DOHH2 (cell line): ENCODE results near the gene ZNF74.

Source experiments
- H3F3A ChIP-seq: fragments of 200-600 bp; sonication (generic), shearing (Covaris generic); 2 replicates; pipeline ENCODE4 v1.6.0; 2016; ENCODE audit warnings: antibody characterized with exemption, mild to moderate bottlenecking; ENCODE audit not compliant: control insufficient read depth, insufficient read depth
- H3K27ac ChIP-seq: fragments of 200-600 bp; sonication (generic); 2 replicates; pipeline ENCODE4 v1.5.1; 2014; ENCODE audit warnings: low read depth, mild to moderate bottlenecking, low read length, moderate library complexity
- H3K27me3 ChIP-seq: fragments of 200-600 bp; sonication (generic); 2 replicates; pipeline ENCODE4 v1.6.1; 2014; ENCODE audit warnings: mild to moderate bottlenecking, low read length, mixed read lengths; ENCODE audit not compliant: control insufficient read depth
- H3K36me3 ChIP-seq: fragments of 200-600 bp; sonication (generic); 2 replicates; pipeline ENCODE4 v1.6.1; 2014; ENCODE audit warnings: mild to moderate bottlenecking, low read length, moderate library complexity, mixed read lengths; ENCODE audit not compliant: control insufficient read depth
- H3K4me1 ChIP-seq: fragments of 200-600 bp; sonication (generic); 2 replicates; pipeline ENCODE4 v1.6.1; 2014; ENCODE audit warnings: mild to moderate bottlenecking, low read length, mixed read lengths; ENCODE audit not compliant: control insufficient read depth
- H3K4me2 ChIP-seq: fragments of 200-600 bp; sonication (generic); 2 replicates; pipeline ENCODE4 v1.6.0; 2014; ENCODE audit warnings: mild to moderate bottlenecking, low read length, moderate library complexity
- H3K4me3 ChIP-seq: fragments of 200-600 bp; sonication (generic); 2 replicates; pipeline ENCODE4 v1.5.1; 2014; ENCODE audit warnings: mild to moderate bottlenecking, low read length, mixed read lengths
- H3K79me2 ChIP-seq: fragments of 200-600 bp; sonication (generic); 2 replicates; pipeline ENCODE4 v1.6.1; 2014; ENCODE audit warnings: mild to moderate bottlenecking, low read length, mixed read lengths; ENCODE audit not compliant: control insufficient read depth
- H3K9me2 ChIP-seq: fragments of 200-600 bp; sonication (generic); replicated peaks from 2 replicates; pipeline ENCODE4 v1.6.1; 2014; ENCODE audit warnings: mild to moderate bottlenecking, low read length, mixed read lengths; ENCODE audit not compliant: control insufficient read depth
- H3K9me3 ChIP-seq: fragments of 200-600 bp; sonication (generic); 2 replicates; pipeline ENCODE4 v1.6.1; 2014; ENCODE audit warnings: antibody characterized with exemption, low read length, mixed read lengths; ENCODE audit not compliant: control insufficient read depth, insufficient read depth
- H4K20me1 ChIP-seq: fragments of 200-600 bp; sonication (generic); 2 replicates; pipeline ENCODE4 v1.6.0; 2014; ENCODE audit warnings: low read depth, mild to moderate bottlenecking, antibody characterized with exemption, low read length, moderate library complexity; ENCODE audit not compliant: control insufficient read depth, insufficient read depth
- EZH2phosphoT487 ChIP-seq: fragments of 200-600 bp; sonication (generic); IDR thresholded peaks from 2 replicates; pipeline ENCODE4 v1.6.1; 2017; ENCODE audit warnings: borderline replicate concordance, mild to moderate bottlenecking, antibody characterized with exemption, low read length, moderate library complexity, mixed read lengths
- TF ChIP-seq, protein P1 (sequence below): fragments of 200-600 bp; sonication (generic); IDR thresholded peaks from one replicate; pipeline ENCODE4 v1.5.1; 2014; ENCODE audit warnings: antibody characterized with exemption, mild to moderate bottlenecking, low read depth, low read length; ENCODE audit not compliant: poor library complexity, severe bottlenecking

Gene ZNF74

DNA sequence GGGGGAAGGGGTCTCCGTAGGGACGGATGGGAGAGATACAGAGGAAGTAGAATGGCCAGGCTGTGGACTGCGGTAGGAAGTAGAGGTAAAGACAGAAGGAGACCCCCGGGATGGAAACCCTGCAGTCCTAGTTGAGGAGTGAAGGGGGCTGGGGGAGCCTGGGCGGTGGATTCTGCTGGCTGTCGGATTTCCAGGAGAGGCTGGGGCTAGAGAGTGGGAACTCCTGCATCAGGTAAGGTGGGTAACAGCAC lies 44.4 kb downstream of the ZNF74 start:
- H4K20me1 ChIP-seq = no peaks in the 10 kb centered on the region
- H3K4me3 ChIP-seq = no peak overlapping the region
- no peak overlapping the region for H3K27ac ChIP-seq
- peaks cover 19% of the 10 kb centered on the region for H3K27me3 ChIP-seq
- no peaks in the 10 kb centered on the region for H3K36me3 ChIP-seq
- H3K9me2 ChIP-seq = no peaks in the 10 kb centered on the region
- no peak overlapping the region for H3K4me2 ChIP-seq
- no peaks in the 10 kb centered on the region for H3K9me3 ChIP-seq
- no peaks in the 10 kb centered on the region for H3F3A ChIP-seq
- TF ChIP-seq, protein P1, sequence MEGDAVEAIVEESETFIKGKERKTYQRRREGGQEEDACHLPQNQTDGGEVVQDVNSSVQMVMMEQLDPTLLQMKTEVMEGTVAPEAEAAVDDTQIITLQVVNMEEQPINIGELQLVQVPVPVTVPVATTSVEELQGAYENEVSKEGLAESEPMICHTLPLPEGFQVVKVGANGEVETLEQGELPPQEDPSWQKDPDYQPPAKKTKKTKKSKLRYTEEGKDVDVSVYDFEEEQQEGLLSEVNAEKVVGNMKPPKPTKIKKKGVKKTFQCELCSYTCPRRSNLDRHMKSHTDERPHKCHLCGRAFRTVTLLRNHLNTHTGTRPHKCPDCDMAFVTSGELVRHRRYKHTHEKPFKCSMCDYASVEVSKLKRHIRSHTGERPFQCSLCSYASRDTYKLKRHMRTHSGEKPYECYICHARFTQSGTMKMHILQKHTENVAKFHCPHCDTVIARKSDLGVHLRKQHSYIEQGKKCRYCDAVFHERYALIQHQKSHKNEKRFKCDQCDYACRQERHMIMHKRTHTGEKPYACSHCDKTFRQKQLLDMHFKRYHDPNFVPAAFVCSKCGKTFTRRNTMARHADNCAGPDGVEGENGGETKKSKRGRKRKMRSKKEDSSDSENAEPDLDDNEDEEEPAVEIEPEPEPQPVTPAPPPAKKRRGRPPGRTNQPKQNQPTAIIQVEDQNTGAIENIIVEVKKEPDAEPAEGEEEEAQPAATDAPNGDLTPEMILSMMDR = no peak
- TF ChIP-seq EZH2phosphoT487 = no peak
- H3K79me2 ChIP-seq = no peaks in the 10 kb centered on the region
- no peaks in the 10 kb centered on the region for H3K4me1 ChIP-seq

DNA sequence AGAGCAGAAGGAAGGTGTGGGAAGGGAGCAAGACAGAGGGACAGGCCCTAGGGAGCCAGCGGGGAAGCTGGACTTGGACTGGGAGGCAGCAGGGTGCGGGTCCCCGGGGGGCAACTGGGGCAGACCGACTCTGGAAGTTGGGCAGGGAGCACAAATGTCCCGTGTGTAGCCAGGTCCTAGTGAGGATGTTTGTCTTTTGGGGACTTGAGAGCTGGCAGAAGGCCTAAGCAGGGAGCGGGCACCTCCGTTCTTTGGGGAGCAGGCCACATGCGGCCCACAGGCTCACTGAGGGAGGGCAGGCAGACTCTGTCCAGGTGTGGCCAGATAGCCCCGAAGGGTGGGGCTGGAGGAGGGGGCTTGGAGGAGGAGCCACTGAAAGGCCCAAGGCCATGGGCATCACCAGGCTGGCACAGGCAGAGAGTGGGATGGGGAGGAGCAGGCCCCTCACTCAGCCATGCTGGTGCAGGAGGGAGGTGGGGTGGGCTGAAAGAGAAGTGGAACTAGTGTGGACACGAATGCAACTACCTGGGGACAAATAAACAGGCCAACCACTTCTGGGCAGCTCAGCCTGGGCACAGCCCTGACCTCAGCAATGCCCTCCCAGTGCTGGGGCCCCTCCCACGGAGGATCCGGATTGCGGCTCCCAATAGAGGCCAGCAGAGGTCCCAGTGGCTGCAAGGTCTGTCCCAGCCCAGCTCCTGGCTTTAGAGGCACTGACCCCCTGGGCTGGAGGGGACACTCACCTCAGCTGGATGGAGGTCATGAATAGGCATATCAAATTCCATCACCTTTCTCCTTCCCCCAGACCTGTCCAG lies 44.9 kb downstream of the ZNF74 start:
- Histone ChIP-seq H3K4me3 (no peak overlapping the region), H3K79me2 (no peaks in the 10 kb centered on the region), H3K4me1 (no peaks in the 10 kb centered on the region), H3K27me3 (peaks cover 19% of the 10 kb centered on the region), H3K9me3 (no peaks in the 10 kb centered on the region), H3F3A (no peaks in the 10 kb centered on the region), H3K9me2 (no peaks in the 10 kb centered on the region), H3K4me2 (no peak overlapping the region), H4K20me1 (no peaks in the 10 kb centered on the region), H3K27ac (no peak overlapping the region), H3K36me3 (no peaks in the 10 kb centered on the region)
- TF ChIP-seq, protein P1 = no peak
- no peak for TF ChIP-seq EZH2phosphoT487

DNA sequence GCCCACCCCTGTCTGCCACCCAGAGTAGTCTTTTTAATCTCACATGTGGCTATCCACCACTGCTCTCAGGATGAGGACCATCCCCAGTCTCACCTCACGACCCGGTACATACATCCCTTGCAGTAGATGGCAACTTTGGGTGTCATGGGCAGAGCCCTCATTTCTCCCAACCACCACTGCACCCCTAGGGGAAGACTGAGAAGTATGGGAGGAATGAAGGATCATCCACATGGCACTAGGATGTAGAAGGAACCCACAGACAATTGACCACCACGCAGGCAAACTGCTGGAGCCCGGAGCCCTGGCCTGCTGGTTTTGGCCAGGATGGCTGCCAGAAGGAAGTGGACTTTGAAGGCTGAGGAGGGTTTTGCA lies 45.6 kb downstream of the ZNF74 start:
- no peak overlapping the region for H3K27ac ChIP-seq
- no peaks in the 10 kb centered on the region for H3K9me3 ChIP-seq
- no peaks in the 10 kb centered on the region for H3K36me3 ChIP-seq
- no peaks in the 10 kb centered on the region for H3K4me1 ChIP-seq
- H3F3A ChIP-seq = no peaks in the 10 kb centered on the region
- TF ChIP-seq, protein P1 = no peak
- TF ChIP-seq EZH2phosphoT487 = no peak
- H3K27me3 ChIP-seq = peaks cover 19% of the 10 kb centered on the region
- no peaks in the 10 kb centered on the region for H3K79me2 ChIP-seq
- no peaks in the 10 kb centered on the region for H3K9me2 ChIP-seq
- H3K4me3 ChIP-seq = no peak overlapping the region
- H4K20me1 ChIP-seq = no peaks in the 10 kb centered on the region
- no peak overlapping the region for H3K4me2 ChIP-seq
